ENCODE data around the gene PSME4.
"Not testable (repeated sequence)": the region's sequence is repeated elsewhere in the genome, so short reads cannot be mapped to it uniquely, and the experiment has no call there.

The PSME4 gene

GRCh38 chr2:53964257-53964952, 6.4 kb downstream of the PSME4 start:
- no peak for DNase-seq (ENCODE audit: low read depth in 2 of 2)

- not testable (repeated sequence) for DNase-seq (ENCODE audit: low read depth in 2 of 2)
Observed at GRCh38 chr2:53961478-53962216, 9.1 kb downstream of the PSME4 start.

GRCh38 chr2:53960476-53960875, 10.3 kb downstream of the PSME4 start:
- no peak for DNase-seq (ENCODE audit: low read depth in 2 of 2)

- no peak for DNase-seq (ENCODE audit: low read depth in 2 of 2)
Observed at GRCh38 chr2:53958443-53958842, 12.3 kb downstream of the PSME4 start.

- no peak for DNase-seq (ENCODE audit: low read depth in 2 of 2)
Observed at GRCh38 chr2:53952519-53952918, 18.3 kb downstream of the PSME4 start.

- DNase-seq (ENCODE audit: low read depth in 2 of 2), result no peak
Observed at GRCh38 chr2:53949457-53949856, 21.3 kb downstream of the PSME4 start.

GRCh38 chr2:53945538-53945937, 25.3 kb downstream of the PSME4 start:
- no peak for DNase-seq (ENCODE audit: low read depth in 2 of 2)

- no peak for DNase-seq (ENCODE audit: low read depth in 2 of 2)
Observed at GRCh38 chr2:53944542-53944941, 26.3 kb downstream of the PSME4 start.

GRCh38 chr2:53942280-53942679, 28.5 kb downstream of the PSME4 start:
- no peak for DNase-seq (ENCODE audit: low read depth in 2 of 2)

GRCh38 chr2:53941749-53942148, 29.0 kb downstream of the PSME4 start:
- DNase-seq (ENCODE audit: low read depth in 2 of 2), result no peak

- no peak for DNase-seq (ENCODE audit: low read depth in 2 of 2)
Observed at GRCh38 chr2:53939656-53940055, 31.1 kb downstream of the PSME4 start.

GRCh38 chr2:53938904-53939303, 31.9 kb downstream of the PSME4 start:
- DNase-seq (ENCODE audit: low read depth in 2 of 2), result no peak

GRCh38 chr2:53933329-53933728, 37.5 kb downstream of the PSME4 start:
- DNase-seq (ENCODE audit: low read depth in 2 of 2), result no peak

- DNase-seq (ENCODE audit: low read depth in 2 of 2), result not testable (repeated sequence)
Observed at GRCh38 chr2:53926321-53926720, 44.5 kb downstream of the PSME4 start.

GRCh38 chr2:53913721-53914120, 57.1 kb downstream of the PSME4 start:
- DNase-seq (ENCODE audit: low read depth in 2 of 2), result peak in 1 of 2 experiments; percentile 1

GRCh38 chr2:53911434-53912189, 59.2 kb downstream of the PSME4 start:
- DNase-seq (ENCODE audit: low read depth in 2 of 2), result no peak

GRCh38 chr2:53907582-53907981, 63.2 kb downstream of the PSME4 start:
- DNase-seq (ENCODE audit: low read depth in 2 of 2), result no peak

- no peak for DNase-seq (ENCODE audit: low read depth in 2 of 2)
Observed at GRCh38 chr2:53905396-53905795, 65.4 kb downstream of the PSME4 start.

- DNase-seq (ENCODE audit: low read depth in 2 of 2), result no peak
Observed at GRCh38 chr2:53903011-53903410, 67.8 kb downstream of the PSME4 start.

- no peak for DNase-seq (ENCODE audit: low read depth in 2 of 2)
Observed at GRCh38 chr2:53901192-53901591, 69.6 kb downstream of the PSME4 start.

- peak; percentile 14 to 16 for DNase-seq (ENCODE audit: low read depth in 2 of 2)
Observed at GRCh38 chr2:53896864-53897263, 73.9 kb downstream of the PSME4 start.

GRCh38 chr2:53886406-53887280, 84.2 kb downstream of the PSME4 start:
- DNase-seq (ENCODE audit: low read depth in 2 of 2), result no peak
